Measurements from ENCODE around the gene TRPM3. TPM values are rescaled to one million over a fixed set of nuclear protein-coding genes. Genes with fewer than 3 reads are reported as not detected.
"Not testable (repeated sequence)": the region's sequence is repeated elsewhere in the genome, so short reads cannot be mapped to it uniquely, and the experiment has no call there.

TRPM3 gene
- total and polyA plus RNA-seq, 4 experiments from 2014 or later: not detected

- Histone ChIP-seq H3K27me3 (ENCODE audit: insufficient read depth, low read length) (no peaks in the 10 kb centered on the region), H3K36me3 (ENCODE audit: insufficient read depth, low read length) (no peaks in the 10 kb centered on the region), H3K27ac (ENCODE audit: low read depth, low read length) (no peak overlapping the region), H3K4me3 (ENCODE audit: low read length in 2 of 2) (no peak overlapping the region), H3K4me1 (ENCODE audit: insufficient read depth, low read length) (no peaks in the 10 kb centered on the region), H3K9me3 (ENCODE audit: control insufficient read depth in 1 of 2, low read length in 2 of 2) (no peaks in the 10 kb centered on the region)
- ChIA-PET CTCF (ENCODE audit: partially characterized antibody) (no interaction called here), POLR2A (ENCODE audit: partially characterized antibody) (no interaction called here)
- Mint-ChIP-seq H3K9me3 (peaks cover 0 to 25% (median 12%) of the 10 kb centered on the region in 8 donors), H3K4me3 (no peak overlapping the region), H3K27ac (no peak overlapping the region), H3K27me3 (peaks cover 2 to 5% of the 10 kb centered on the region in 2 donors), H3K36me3 (peaks cover 0 to 3% of the 10 kb centered on the region in 2 donors), H3K4me1 (no peaks in the 10 kb centered on the region)
- DNase-seq: no peak
- intact Hi-C loops (cut with micrococcal nuclease): no loop called here
Observed at GRCh38 chr9:70654144-70654543, 467.3 kb downstream of the TRPM3 start.

GRCh38 chr9:70644627-70645026 is 476.8 kb downstream of the TRPM3 start:
- CTCF ChIA-PET (ENCODE audit: partially characterized antibody): interaction anchor here (0.6 kb wide), 1 partner anchor 9 kb away, joined by 3 read pairs; no protein-coding TSS in a partner anchor
- H3K4me3 Mint-ChIP-seq; H3K27ac Mint-ChIP-seq; H3K36me3 ChIP-seq (ENCODE audit: insufficient read depth, low read length); H3K36me3 Mint-ChIP-seq; H3K27me3 ChIP-seq (ENCODE audit: insufficient read depth, low read length); H3K4me1 Mint-ChIP-seq; POLR2A ChIA-PET (ENCODE audit: partially characterized antibody); DNase-seq; H3K9me3 ChIP-seq (ENCODE audit: control insufficient read depth in 1 of 2, low read length in 2 of 2); H3K27ac ChIP-seq (ENCODE audit: low read depth, low read length); H3K4me3 ChIP-seq (ENCODE audit: low read length in 2 of 2); H3K4me1 ChIP-seq (ENCODE audit: insufficient read depth, low read length): not testable (repeated sequence)
- intact Hi-C loops (cut with micrococcal nuclease): loop anchor here (10.0 kb wide), 1 partner anchor 1380 kb away; no protein-coding TSS in a partner anchor
- Mint-ChIP-seq H3K9me3 (peaks cover 0 to 14% (median 10%) of the 10 kb centered on the region in 8 donors), H3K27me3 (peaks cover 18% of the 10 kb centered on the region in 2 donors)

- no peak overlapping the region for H3K27ac ChIP-seq (ENCODE audit: low read depth, low read length)
- no peaks in the 10 kb centered on the region for H3K36me3 ChIP-seq (ENCODE audit: insufficient read depth, low read length)
- Mint-ChIP-seq H3K9me3 (peaks cover 0 to 2% (median 0%) of the 10 kb centered on the region in 8 donors), H3K36me3 (no peaks in the 10 kb centered on the region), H3K27ac (no peak overlapping the region), H3K4me1 (no peaks in the 10 kb centered on the region), H3K4me3 (no peak overlapping the region), H3K27me3 (peaks cover 20 to 21% of the 10 kb centered on the region in 2 donors)
- no peaks in the 10 kb centered on the region for H3K9me3 ChIP-seq (ENCODE audit: control insufficient read depth in 1 of 2, low read length in 2 of 2)
- no peak overlapping the region for H3K4me3 ChIP-seq (ENCODE audit: low read length in 2 of 2)
- no peak for DNase-seq
- no peaks in the 10 kb centered on the region for H3K27me3 ChIP-seq (ENCODE audit: insufficient read depth, low read length)
- CTCF ChIA-PET (ENCODE audit: partially characterized antibody): interaction anchor here (1.0 to 3.5 kb wide), 4 partner anchors 11 to 607 kb away, joined by 3 to 22 read pairs (median 4); no protein-coding TSS in a partner anchor
- H3K4me1 ChIP-seq (ENCODE audit: insufficient read depth, low read length): no peaks in the 10 kb centered on the region
- intact Hi-C loops (cut with micrococcal nuclease): loop anchor here (10.0 kb wide), 1 partner anchor 1382 kb away; no protein-coding TSS in a partner anchor
- POLR2A ChIA-PET (ENCODE audit: partially characterized antibody): no interaction called here
Observed at GRCh38 chr9:70642341-70642740, 479.1 kb downstream of the TRPM3 start.

GRCh38 chr9:70641631-70642030 is 479.8 kb downstream of the TRPM3 start:
- Mint-ChIP-seq H3K27me3 (peaks cover 20 to 21% of the 10 kb centered on the region in 2 donors), H3K36me3 (no peaks in the 10 kb centered on the region), H3K9me3 (peaks cover 0 to 2% (median 0%) of the 10 kb centered on the region in 8 donors), H3K27ac (no peak overlapping the region), H3K4me1 (no peaks in the 10 kb centered on the region), H3K4me3 (no peak overlapping the region)
- H3K36me3 ChIP-seq (ENCODE audit: insufficient read depth, low read length): no peaks in the 10 kb centered on the region
- no peak for DNase-seq
- no peaks in the 10 kb centered on the region for H3K9me3 ChIP-seq (ENCODE audit: control insufficient read depth in 1 of 2, low read length in 2 of 2)
- POLR2A ChIA-PET (ENCODE audit: partially characterized antibody): no interaction called here
- CTCF ChIA-PET (ENCODE audit: partially characterized antibody): interaction anchor here (0.6 to 3.5 kb wide), 3 partner anchors 13 to 608 kb away, joined by 3 to 22 read pairs (median 3); no protein-coding TSS in a partner anchor
- no peaks in the 10 kb centered on the region for H3K4me1 ChIP-seq (ENCODE audit: insufficient read depth, low read length)
- intact Hi-C loops (cut with micrococcal nuclease): loop anchor here (10.0 kb wide), 1 partner anchor 1383 kb away; no protein-coding TSS in a partner anchor
- no peak overlapping the region for H3K4me3 ChIP-seq (ENCODE audit: low read length in 2 of 2)
- H3K27ac ChIP-seq (ENCODE audit: low read depth, low read length): no peak overlapping the region
- H3K27me3 ChIP-seq (ENCODE audit: insufficient read depth, low read length): no peaks in the 10 kb centered on the region

GRCh38 chr9:70641031-70641430 is 480.4 kb downstream of the TRPM3 start:
- no peaks in the 10 kb centered on the region for H3K9me3 ChIP-seq (ENCODE audit: control insufficient read depth in 1 of 2, low read length in 2 of 2)
- Mint-ChIP-seq H3K4me1 (no peaks in the 10 kb centered on the region), H3K36me3 (no peaks in the 10 kb centered on the region), H3K27ac (no peak overlapping the region), H3K4me3 (no peak overlapping the region), H3K27me3 (peaks cover 18 to 20% of the 10 kb centered on the region in 2 donors), H3K9me3 (peaks cover 0 to 2% (median 0%) of the 10 kb centered on the region in 8 donors)
- H3K27me3 ChIP-seq (ENCODE audit: insufficient read depth, low read length): no peaks in the 10 kb centered on the region
- POLR2A ChIA-PET (ENCODE audit: partially characterized antibody): no interaction called here
- CTCF ChIA-PET (ENCODE audit: partially characterized antibody): interaction anchor here (0.6 to 3.5 kb wide), 3 partner anchors 16 to 609 kb away, joined by 3 to 22 read pairs (median 16); no protein-coding TSS in a partner anchor
- intact Hi-C loops (cut with micrococcal nuclease): loop anchor here (10.0 kb wide), 1 partner anchor 1384 kb away; no protein-coding TSS in a partner anchor
- DNase-seq: no peak
- no peak overlapping the region for H3K4me3 ChIP-seq (ENCODE audit: low read length in 2 of 2)
- no peak overlapping the region for H3K27ac ChIP-seq (ENCODE audit: low read depth, low read length)
- no peaks in the 10 kb centered on the region for H3K4me1 ChIP-seq (ENCODE audit: insufficient read depth, low read length)
- H3K36me3 ChIP-seq (ENCODE audit: insufficient read depth, low read length): no peaks in the 10 kb centered on the region

GRCh38 chr9:70639853-70640814 is 481.3 kb downstream of the TRPM3 start:
- no peaks in the 10 kb centered on the region for H3K9me3 ChIP-seq (ENCODE audit: control insufficient read depth in 1 of 2, low read length in 2 of 2)
- Mint-ChIP-seq H3K27me3 (peaks cover 17 to 18% of the 10 kb centered on the region in 2 donors), H3K27ac (no peak overlapping the region), H3K36me3 (no peaks in the 10 kb centered on the region), H3K4me3 (no peak overlapping the region), H3K4me1 (no peaks in the 10 kb centered on the region), H3K9me3 (peaks cover 0 to 2% (median 0%) of the 10 kb centered on the region in 8 donors)
- H3K27ac ChIP-seq (ENCODE audit: low read depth, low read length): no peak overlapping the region
- DNase-seq: peak in 4 of 5 donors; percentile 15 to 40 (median 18)
- H3K4me3 ChIP-seq (ENCODE audit: low read length in 2 of 2): no peak overlapping the region
- no peaks in the 10 kb centered on the region for H3K4me1 ChIP-seq (ENCODE audit: insufficient read depth, low read length)
- CTCF ChIA-PET (ENCODE audit: partially characterized antibody): interaction anchor here (0.6 to 3.5 kb wide), 11 partner anchors 13 to 1632 kb away, joined by 3 to 22 read pairs (median 4); no protein-coding TSS in a partner anchor
- POLR2A ChIA-PET (ENCODE audit: partially characterized antibody): no interaction called here
- intact Hi-C loops (cut with micrococcal nuclease): loop anchor here (10.0 kb wide), 1 partner anchor 1385 kb away; no protein-coding TSS in a partner anchor
- no peaks in the 10 kb centered on the region for H3K27me3 ChIP-seq (ENCODE audit: insufficient read depth, low read length)
- H3K36me3 ChIP-seq (ENCODE audit: insufficient read depth, low read length): no peaks in the 10 kb centered on the region

GRCh38 chr9:70635790-70636189 is 485.6 kb downstream of the TRPM3 start:
- H3K27me3 Mint-ChIP-seq: peaks cover 2 to 11% of the 10 kb centered on the region in 2 donors
- no peak overlapping the region for H3K4me3 ChIP-seq (ENCODE audit: low read length in 2 of 2)
- no peak overlapping the region for H3K27ac Mint-ChIP-seq
- no peak for DNase-seq
- no peak overlapping the region for H3K27ac ChIP-seq (ENCODE audit: low read depth, low read length)
- intact Hi-C loops (cut with micrococcal nuclease): no loop called here
- H3K36me3 Mint-ChIP-seq: no peaks in the 10 kb centered on the region
- H3K4me1 Mint-ChIP-seq: no peaks in the 10 kb centered on the region
- POLR2A ChIA-PET (ENCODE audit: partially characterized antibody): no interaction called here
- H3K9me3 Mint-ChIP-seq: no peaks in the 10 kb centered on the region
- H3K36me3 ChIP-seq (ENCODE audit: insufficient read depth, low read length): no peaks in the 10 kb centered on the region
- no peaks in the 10 kb centered on the region for H3K9me3 ChIP-seq (ENCODE audit: control insufficient read depth in 1 of 2, low read length in 2 of 2)
- CTCF ChIA-PET (ENCODE audit: partially characterized antibody): interaction anchor here (0.6 to 0.7 kb wide), 2 partner anchors 9 to 400 kb away, joined by 3 read pairs; no protein-coding TSS in a partner anchor
- no peaks in the 10 kb centered on the region for H3K4me1 ChIP-seq (ENCODE audit: insufficient read depth, low read length)
- no peaks in the 10 kb centered on the region for H3K27me3 ChIP-seq (ENCODE audit: insufficient read depth, low read length)
- no peak overlapping the region for H3K4me3 Mint-ChIP-seq
